HepG2 (cell line): ENCODE results near the gene MAMSTR. TPM values are rescaled to one million over a fixed set of nuclear protein-coding genes. Genes with fewer than 3 reads are reported as not detected.

ENCODE experiments used
- CHCHD3 ChIP-seq: sonication (generic); formaldehyde crosslinking; IDR thresholded peaks from 2 replicates; pipeline ENCODE4 v1.8.0; 2022; ENCODE audit warnings: mild to moderate bottlenecking, missing genetic modification reagents, moderate library complexity
- ETS1 ChIP-seq: sonication (generic); formaldehyde crosslinking; IDR thresholded peaks from 2 replicates; pipeline ENCODE4 v1.4.0; 2020; ENCODE audit warnings: missing genetic modification reagents
- HIVEP1 ChIP-seq: sonication (generic); formaldehyde crosslinking; IDR thresholded peaks from 2 replicates; pipeline ENCODE4 v1.4.0; 2020; ENCODE audit warnings: mild to moderate bottlenecking, missing genetic modification reagents
- HMGXB4 ChIP-seq, 2 experiments: sonication (generic) in 1 of 2; formaldehyde crosslinking in 1 of 2; IDR thresholded peaks; 2 replicates each; pipeline versions ENCODE4 v1.4.0 to v1.6.1; 2018 to 2020; ENCODE audit warnings: missing genetic modification reagents in 2 of 2, borderline replicate concordance in 1 of 2, low read depth in 1 of 2, mild to moderate bottlenecking in 1 of 2, missing biosample characterization in 1 of 2
- HNRNPUL1 ChIP-seq: fragments of 200-400 bp; formaldehyde crosslinking; IDR thresholded peaks from 2 replicates; pipeline ENCODE4 v1.6.1; 2017; ENCODE audit warnings: low read depth, mild to moderate bottlenecking, low read length, moderate library complexity
- KAT8 ChIP-seq: IDR thresholded peaks from 2 replicates; pipeline ENCODE4 v1.6.1; 2016; ENCODE audit warnings: missing genetic modification reagents, missing compliant biosample characterization
- MTF2 ChIP-seq: sonication (generic); formaldehyde crosslinking; IDR thresholded peaks from 2 replicates; pipeline ENCODE4 v1.5.0; 2020; ENCODE audit warnings: missing genetic modification reagents, borderline replicate concordance
- NCOA2 ChIP-seq: sonication (generic); formaldehyde crosslinking; IDR thresholded peaks from 2 replicates; pipeline ENCODE4 v1.8.0; 2022; ENCODE audit warnings: inconsistent platforms
- NFIC ChIP-seq: IDR thresholded peaks from 2 replicates; pipeline ENCODE4 v1.6.1; 2012; ENCODE audit warnings: mild to moderate bottlenecking, low read length, inconsistent platforms
- PPARG ChIP-seq: conservative IDR thresholded peaks from 2 replicates; pipeline ENCODE4 v1.6.1; 2016; ENCODE audit warnings: missing biosample characterization, missing genetic modification reagents
- TOE1 ChIP-seq: sonication (generic); formaldehyde crosslinking; IDR thresholded peaks from 2 replicates; pipeline ENCODE4 v1.4.0; 2020; ENCODE audit warnings: mild to moderate bottlenecking, missing genetic modification reagents
- ZBTB26 ChIP-seq: IDR thresholded peaks from 2 replicates; pipeline ENCODE4 v1.6.1; 2016; ENCODE audit warnings: missing compliant biosample characterization, missing genetic modification reagents, borderline replicate concordance
- ZBTB33 ChIP-seq: sonication (generic); formaldehyde crosslinking; IDR thresholded peaks from 2 replicates; pipeline ENCODE4 v1.4.0; 2020; ENCODE audit warnings: missing genetic modification reagents
- ZBTB46 ChIP-seq: sonication (generic); formaldehyde crosslinking; IDR thresholded peaks from 2 replicates; pipeline ENCODE4 v1.4.0; 2020; ENCODE audit warnings: mild to moderate bottlenecking, missing genetic modification reagents, borderline replicate concordance
- ZIK1 ChIP-seq: sonication (generic); formaldehyde crosslinking; IDR thresholded peaks from 2 replicates; pipeline ENCODE4 v1.5.0; 2020; ENCODE audit warnings: mild to moderate bottlenecking, low read depth, missing genetic modification reagents, borderline replicate concordance
- ZNF737 ChIP-seq: sonication (generic); formaldehyde crosslinking; IDR thresholded peaks from 2 replicates; pipeline ENCODE4 v1.5.0; 2020; ENCODE audit warnings: missing genetic modification reagents, mild to moderate bottlenecking, borderline replicate concordance
- polyA plus RNA-seq, 8 experiments: library from polyadenylated mRNA; depleted of rRNA in 3 of 8; stranded (reverse) in 7 of 8; unstranded in 1 of 8; fragments of >200 nt; fragmentation: Illumina TruSeq in 4 of 8; extraction: Trizol in 4 of 8; gene quantifications; 2 replicates each; pipeline versions ENCODE4 v1.2.1 to v1.2.3, GENCODE V29; 2011 to 2016; ENCODE audit warnings: low read depth in 4 of 8, missing spikeins in 1 of 8, mixed read lengths in 1 of 8; ENCODE audit not compliant: insufficient read depth in 1 of 8
- total RNA-seq, 5 experiments: library from RNA; depleted of rRNA; stranded (reverse); fragments of >200 nt; fragmentation: Illumina TruSeq; extraction: Trizol; gene quantifications; 2 replicates each; pipeline ENCODE4 v1.2.3, GENCODE V29; 2016; ENCODE audit warnings: low read depth in 1 of 5

MAMSTR gene
- total and polyA plus RNA-seq, 2 of the 13 experiments (the other 11 are each of a cell fraction or from before 2014, with no cell fraction given): 2.2 to 2.4 TPM

- TF ChIP-seq ZBTB46 (CRISPR knock-in tag): no peak
- no peak for TF ChIP-seq ZBTB26 (CRISPR knock-in tag)
- peak; percentile 30; the same call in 1 of the 2 replicates for TF ChIP-seq ZIK1 (CRISPR knock-in tag)
- 0 out of 2 replicates have a peak, but pooled peaks have one; percentile 31 for TF ChIP-seq KAT8 (CRISPR knock-in tag)
- TF ChIP-seq ZBTB33 (CRISPR knock-in tag): no peak
- TF ChIP-seq CHCHD3 (CRISPR knock-in tag): no peak
- no peak for TF ChIP-seq ETS1 (CRISPR knock-in tag)
- no peak for TF ChIP-seq ZNF737 (CRISPR knock-in tag)
- TF ChIP-seq NFIC: no peak
- no peak for TF ChIP-seq MTF2 (CRISPR knock-in tag)
- no peak for TF ChIP-seq HNRNPUL1
- no peak for TF ChIP-seq PPARG (CRISPR knock-in tag)
- peak in 1 of 2 experiments; percentile 43; a peak in 2 of 4 replicates for TF ChIP-seq HMGXB4 (CRISPR knock-in tag; IDR thresholded peaks at IDR 0.05; ENCODE audit: borderline replicate concordance in 1 of 2, low read depth in 1 of 2)
- 0 out of 2 replicates have a peak, but pooled peaks have one; percentile 28 for TF ChIP-seq HIVEP1
- no peak; the same call in 1 of the 2 replicates for TF ChIP-seq TOE1 (CRISPR knock-in tag)
- no peak for TF ChIP-seq NCOA2 (CRISPR knock-in tag)
Measured at GRCh38 chr19:48713864-48714755, 5.4 kb downstream of the MAMSTR start (continued).
